ENCODE data around the gene FER1L5.

FER1L5 gene

GRCh38 chr2:96684883-96685576 is 42.5 kb downstream of the FER1L5 start:
- Histone ChIP-seq H3K4me2 (ENCODE audit: low read depth, low read length) (no peak overlapping the region), H3K4me3 (ENCODE audit: low read length) (no peak overlapping the region), H3K4me1 (ENCODE audit: low read length) (no peaks in the 10 kb centered on the region), H3K9me3 (replicated peaks; ENCODE audit: insufficient read depth, low read length) (no peaks in the 10 kb centered on the region), H3K36me3 (replicated peaks; ENCODE audit: insufficient read depth, low read length) (no peaks in the 10 kb centered on the region), H3K79me2 (ENCODE audit: low read length) (no peaks in the 10 kb centered on the region), H3K9me2 (replicated peaks; ENCODE audit: insufficient read depth, low read length) (no peaks in the 10 kb centered on the region), H3F3A (ENCODE audit: insufficient read depth, low read length) (no peaks in the 10 kb centered on the region), H2AFZ (ENCODE audit: low read length) (no peak overlapping the region), H3K9ac (ENCODE audit: low read length) (no peak overlapping the region), H3K27me3 (replicated peaks; ENCODE audit: insufficient read depth, low read length) (no peaks in the 10 kb centered on the region), H3K27ac (ENCODE audit: low read length) (no peak overlapping the region), H4K20me1 (ENCODE audit: insufficient read depth, low read length) (no peaks in the 10 kb centered on the region)
- no peak for TF ChIP-seq EZH2phosphoT487 (IDR thresholded peaks at IDR 0.05; ENCODE audit: low read length)
- no peak for TF ChIP-seq EZH2 (optimal IDR thresholded peaks at IDR 0.05; ENCODE audit: low read depth, low read length)
- no peak for TF ChIP-seq CTCF (IDR thresholded peaks at IDR 0.05; ENCODE audit: low read length)
- DNase-seq: no peak

- H3K4me2 ChIP-seq (ENCODE audit: low read depth, low read length): no peak overlapping the region
- H3K36me3 ChIP-seq (replicated peaks; ENCODE audit: insufficient read depth, low read length): no peaks in the 10 kb centered on the region
- no peaks in the 10 kb centered on the region for H3F3A ChIP-seq (ENCODE audit: insufficient read depth, low read length)
- H2AFZ ChIP-seq (ENCODE audit: low read length): no peak overlapping the region
- no peak for TF ChIP-seq EZH2 (optimal IDR thresholded peaks at IDR 0.05; ENCODE audit: low read depth, low read length)
- no peak for TF ChIP-seq EZH2phosphoT487 (IDR thresholded peaks at IDR 0.05; ENCODE audit: low read length)
- TF ChIP-seq CTCF (IDR thresholded peaks at IDR 0.05; ENCODE audit: low read length): no peak
- H4K20me1 ChIP-seq (ENCODE audit: insufficient read depth, low read length): no peaks in the 10 kb centered on the region
- no peaks in the 10 kb centered on the region for H3K27me3 ChIP-seq (replicated peaks; ENCODE audit: insufficient read depth, low read length)
- H3K9me3 ChIP-seq (replicated peaks; ENCODE audit: insufficient read depth, low read length): no peaks in the 10 kb centered on the region
- no peaks in the 10 kb centered on the region for H3K79me2 ChIP-seq (ENCODE audit: low read length)
- H3K4me3 ChIP-seq (ENCODE audit: low read length): no peak overlapping the region
- H3K9me2 ChIP-seq (replicated peaks; ENCODE audit: insufficient read depth, low read length): no peaks in the 10 kb centered on the region
- no peak overlapping the region for H3K9ac ChIP-seq (ENCODE audit: low read length)
- H3K27ac ChIP-seq (ENCODE audit: low read length): no peak overlapping the region
- H3K4me1 ChIP-seq (ENCODE audit: low read length): no peaks in the 10 kb centered on the region
- DNase-seq: no peak
These were observed 43.3 kb downstream of the FER1L5 start for GRCh38 chr2:96685577-96686459.

GRCh38 chr2:96687266-96687665 is 44.7 kb downstream of the FER1L5 start:
- no peaks in the 10 kb centered on the region for H3K4me1 ChIP-seq (ENCODE audit: low read length)
- DNase-seq: no peak
- no peaks in the 10 kb centered on the region for H3K9me3 ChIP-seq (replicated peaks; ENCODE audit: insufficient read depth, low read length)
- H3K27ac ChIP-seq (ENCODE audit: low read length): no peak overlapping the region
- H3K9ac ChIP-seq (ENCODE audit: low read length): no peak overlapping the region
- H3K79me2 ChIP-seq (ENCODE audit: low read length): no peaks in the 10 kb centered on the region
- H2AFZ ChIP-seq (ENCODE audit: low read length): no peak overlapping the region
- no peaks in the 10 kb centered on the region for H4K20me1 ChIP-seq (ENCODE audit: insufficient read depth, low read length)
- no peaks in the 10 kb centered on the region for H3K27me3 ChIP-seq (replicated peaks; ENCODE audit: insufficient read depth, low read length)
- no peaks in the 10 kb centered on the region for H3K9me2 ChIP-seq (replicated peaks; ENCODE audit: insufficient read depth, low read length)
- no peaks in the 10 kb centered on the region for H3K36me3 ChIP-seq (replicated peaks; ENCODE audit: insufficient read depth, low read length)
- no peaks in the 10 kb centered on the region for H3F3A ChIP-seq (ENCODE audit: insufficient read depth, low read length)
- TF ChIP-seq EZH2phosphoT487 (IDR thresholded peaks at IDR 0.05; ENCODE audit: low read length) (no peak), CTCF (IDR thresholded peaks at IDR 0.05; ENCODE audit: low read length) (no peak), EZH2 (optimal IDR thresholded peaks at IDR 0.05; ENCODE audit: low read depth, low read length) (no peak)
- H3K4me3 ChIP-seq (ENCODE audit: low read length): no peak overlapping the region
- no peak overlapping the region for H3K4me2 ChIP-seq (ENCODE audit: low read depth, low read length)
